Fibroblast of skin of left biceps (primary cell): ENCODE data around the gene GLYATL1B.
"Not testable (repeated sequence)": the region's sequence is repeated elsewhere in the genome, so short reads cannot be mapped to it uniquely, and the experiment has no call there.

Source experiments
- DNase-seq, 2 experiments: peaks; one replicate each; pipeline ENCODE4 v3.0.0-alpha.2; 2013; ENCODE audit warnings: low read depth in 2 of 2

Gene GLYATL1B

GRCh38 chr11:59095972-59096575 is 10.0 kb downstream of the GLYATL1B start:
- not testable (repeated sequence) for DNase-seq

DNA sequence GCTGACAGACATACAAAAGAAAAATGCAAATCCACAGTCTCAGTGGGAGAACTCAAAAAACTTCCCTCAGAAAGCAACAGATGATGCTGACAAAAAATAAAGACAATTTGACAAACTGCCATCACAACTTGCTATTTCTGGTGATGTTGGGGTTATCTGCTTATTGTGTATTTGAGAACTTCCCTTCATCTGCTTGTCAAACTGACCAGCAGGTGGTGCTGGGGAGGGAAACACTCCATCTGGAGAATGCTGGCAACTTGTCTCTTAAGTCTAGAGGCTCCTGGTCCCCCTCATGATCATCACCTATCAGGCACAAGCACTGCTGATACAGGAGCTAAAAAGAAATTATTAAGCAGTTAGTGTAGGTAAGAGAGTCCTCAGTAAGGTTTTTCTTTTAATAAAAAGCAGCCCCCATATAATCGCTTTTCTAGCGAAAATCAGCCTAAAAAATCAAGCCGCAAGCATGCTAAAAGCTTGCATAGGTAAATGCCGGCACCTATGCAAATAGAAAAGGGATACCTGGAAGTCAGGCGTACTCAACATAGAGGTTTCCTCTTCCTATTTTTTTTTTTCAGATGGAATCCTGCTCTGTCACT is 11.1 kb downstream of the GLYATL1B start:
- DNase-seq: peak in 1 of 2 experiments; percentile 13

- not testable (repeated sequence) for DNase-seq
These were observed 11.8 kb downstream of the GLYATL1B start for GRCh38 chr11:59097938-59098337.

GRCh38 chr11:59102259-59102765 is 16.2 kb downstream of the GLYATL1B start:
- no peak for DNase-seq

- DNase-seq: peak; percentile 80 to 86
These were observed 20.5 kb downstream of the GLYATL1B start, which contains the start of gene FAM111B for GRCh38 chr11:59106363-59107336. Gene FAM111B, plus strand, starts transcription at chr11:59107237. Its CDS starts 2,389 bp downstream, at chr11:59109626.

DNA sequence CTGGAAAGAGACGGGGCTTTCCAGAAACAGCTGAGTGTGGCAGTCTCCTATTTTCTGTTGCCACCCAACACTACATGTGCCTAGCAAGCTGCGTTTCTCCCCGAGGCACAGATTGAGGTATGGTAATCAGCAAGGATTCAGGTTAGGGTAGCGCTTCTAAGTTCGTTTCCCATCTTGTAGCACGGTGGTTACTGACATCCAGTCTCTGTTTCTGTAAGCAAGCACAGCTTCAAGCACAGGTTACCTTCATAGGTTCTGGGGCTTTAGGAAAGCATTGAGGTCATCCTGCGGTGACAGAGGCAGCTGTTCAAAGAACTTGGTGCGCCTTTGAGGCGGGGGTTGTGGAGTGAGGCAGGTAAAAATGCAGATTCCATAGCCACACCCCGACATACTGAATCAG is 21.6 kb downstream of the GLYATL1B start:
- DNase-seq: not testable (repeated sequence)

DNA sequence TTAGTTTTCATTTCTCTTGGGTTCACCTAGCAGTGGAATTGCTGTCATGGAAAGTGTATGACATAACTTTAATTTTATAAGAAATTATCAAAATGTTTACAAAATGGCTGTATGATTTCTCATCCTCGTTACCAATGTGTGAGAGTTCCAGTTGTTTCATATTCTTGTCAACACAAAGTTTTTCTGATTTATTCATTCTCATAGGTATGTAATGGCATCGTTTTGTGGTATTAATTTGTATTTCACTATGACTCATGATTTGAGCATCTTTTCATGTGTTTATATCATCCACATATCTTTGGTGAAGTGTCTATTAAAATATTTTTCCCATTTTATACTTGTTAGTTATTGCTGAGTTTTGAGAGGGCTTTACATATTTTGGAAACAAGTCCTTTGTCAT is 26.4 kb downstream of the GLYATL1B start:
- DNase-seq: no peak

DNA sequence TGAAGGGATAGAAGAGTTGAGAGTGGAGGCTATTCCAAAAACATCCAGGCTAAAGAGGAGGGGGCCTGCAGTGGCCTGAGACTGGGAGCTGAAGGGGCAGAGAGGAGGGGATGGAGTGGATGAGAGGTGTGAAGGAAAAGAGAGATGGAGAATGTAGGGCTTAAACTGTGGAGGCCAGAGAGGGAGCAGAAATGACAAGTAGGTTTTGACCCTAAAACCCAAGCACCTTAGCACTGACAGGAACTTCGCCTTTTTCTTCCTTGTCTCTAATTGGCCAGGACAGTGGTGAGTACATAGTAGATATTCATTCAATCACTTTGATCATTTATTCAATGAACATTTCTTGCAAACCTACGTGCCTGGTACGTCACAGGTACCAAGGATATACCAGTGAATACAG is 28.2 kb downstream of the GLYATL1B start:
- no peak for DNase-seq

DNA sequence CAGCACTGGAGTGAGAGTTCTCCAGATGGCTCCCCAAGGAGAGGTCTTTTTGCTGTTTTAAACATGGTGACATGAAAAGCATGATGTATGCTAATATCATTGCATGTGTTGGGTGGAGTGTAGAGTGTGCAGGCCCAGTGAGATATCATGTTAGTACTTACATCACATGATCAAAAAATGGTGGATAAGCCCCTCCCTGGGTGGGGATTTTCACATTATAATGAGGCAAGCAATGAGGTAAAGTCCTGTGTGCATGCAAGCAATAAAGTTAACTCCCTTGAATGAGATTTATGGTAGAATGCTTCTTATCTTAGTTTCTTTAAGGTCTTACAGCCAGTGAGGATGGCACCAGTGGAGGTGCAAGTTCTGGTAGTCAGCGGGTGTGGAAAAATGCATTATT is 29.4 kb downstream of the GLYATL1B start:
- no peak for DNase-seq

DNA sequence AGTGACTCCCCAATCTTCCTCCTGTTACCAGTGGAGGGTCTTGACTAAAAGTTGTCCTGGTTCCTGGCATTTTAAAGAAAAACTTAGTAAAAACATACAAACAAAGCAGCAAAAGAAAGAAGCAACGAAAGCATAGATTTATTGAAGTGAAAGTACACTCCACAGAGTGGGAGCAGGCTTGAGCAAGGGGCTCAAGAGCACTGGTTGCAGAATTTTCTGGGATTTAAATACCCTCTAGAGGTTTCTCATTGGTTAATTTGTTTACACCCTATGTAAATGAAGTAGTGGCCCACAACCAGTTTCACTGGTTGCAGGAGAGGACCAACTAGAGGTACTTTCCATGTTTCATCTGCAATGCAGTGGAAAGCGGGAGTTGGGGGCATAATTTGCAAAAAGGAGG is 31.7 kb downstream of the GLYATL1B start:
- DNase-seq: no peak

GRCh38 chr11:59119826-59120225 is 33.7 kb downstream of the GLYATL1B start:
- no peak for DNase-seq

DNA sequence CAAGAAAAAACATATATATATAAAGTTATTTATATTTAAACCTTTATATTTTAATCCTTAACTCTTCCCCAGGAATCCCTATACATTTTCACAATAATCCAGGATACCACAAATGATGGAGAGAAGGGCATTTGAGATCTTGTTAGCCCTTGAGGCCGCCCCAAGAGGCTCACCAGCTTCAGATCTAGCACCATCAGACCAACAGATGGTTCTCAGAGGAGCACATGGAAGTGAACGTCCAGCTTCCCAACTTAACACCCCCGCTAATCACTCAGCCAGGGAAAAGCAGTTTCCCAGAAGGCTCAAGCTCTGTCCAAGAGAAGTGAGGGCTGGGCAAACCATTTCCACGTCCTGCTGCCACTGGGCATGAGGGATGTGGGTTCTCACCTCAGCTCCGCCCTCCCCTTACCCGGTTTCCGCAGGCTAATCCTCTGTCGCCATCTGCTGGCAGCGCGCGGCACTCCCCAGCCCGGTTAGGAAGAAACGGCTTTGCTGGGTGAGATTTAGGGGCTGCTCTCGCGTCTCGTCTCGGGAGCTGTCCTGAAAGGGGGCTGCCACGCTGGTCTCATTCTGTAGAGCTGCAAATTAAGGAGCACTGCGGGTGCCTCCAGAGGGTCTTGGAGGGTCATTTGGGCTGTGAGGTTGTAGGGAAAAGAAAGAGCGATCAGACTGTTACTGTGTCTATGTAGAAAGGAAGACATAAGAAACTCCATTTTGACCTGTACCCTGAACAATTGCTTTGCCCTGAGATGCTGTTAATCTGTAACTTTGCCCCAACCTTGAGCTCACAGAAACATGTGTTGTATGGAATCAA is 49.7 kb downstream of the GLYATL1B start:
- no peak for DNase-seq

DNA sequence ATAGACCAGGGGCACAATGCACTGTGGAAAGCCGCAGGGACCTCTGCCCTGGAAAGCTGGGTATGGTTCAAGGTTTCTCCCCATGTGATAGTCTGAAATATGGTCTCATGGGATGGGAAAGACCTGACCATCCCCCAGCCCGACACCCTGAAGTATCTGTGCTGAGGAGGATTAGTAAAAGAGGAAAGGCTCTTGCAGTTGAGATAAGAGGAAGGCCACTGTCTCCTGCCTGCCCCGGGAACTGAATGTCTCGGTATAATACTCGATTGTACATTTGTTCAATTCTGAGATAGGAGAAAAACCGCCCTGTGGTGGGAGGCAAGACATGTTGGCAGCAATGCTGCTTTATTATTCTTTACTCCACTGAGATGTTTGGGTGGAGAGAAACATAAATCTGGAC is 50.4 kb downstream of the GLYATL1B start:
- DNase-seq: not testable (repeated sequence)

GRCh38 chr11:59137190-59137589 is 51.1 kb downstream of the GLYATL1B start:
- DNase-seq: no peak

- DNase-seq: no peak
These were observed 52.5 kb downstream of the GLYATL1B start for GRCh38 chr11:59138643-59139042.

DNA sequence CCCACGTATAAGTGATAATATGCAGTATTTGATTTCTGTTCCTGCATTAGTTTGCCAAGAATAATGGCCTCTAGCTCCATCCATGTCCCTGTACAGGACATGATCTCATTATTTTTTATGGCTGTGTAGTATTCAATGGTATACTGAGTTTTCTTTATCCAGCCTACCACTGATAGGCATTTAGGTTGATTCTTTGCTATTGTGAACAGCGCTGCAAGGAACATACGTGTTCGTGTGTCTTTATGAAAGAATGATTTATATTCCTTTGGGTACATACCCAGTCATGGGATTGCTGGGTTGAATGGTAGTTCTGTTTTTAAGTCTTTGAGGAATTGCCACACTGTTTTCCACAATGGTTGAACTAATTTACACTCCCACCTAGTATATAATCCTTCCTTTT is 55.1 kb downstream of the GLYATL1B start:
- no peak for DNase-seq

DNA sequence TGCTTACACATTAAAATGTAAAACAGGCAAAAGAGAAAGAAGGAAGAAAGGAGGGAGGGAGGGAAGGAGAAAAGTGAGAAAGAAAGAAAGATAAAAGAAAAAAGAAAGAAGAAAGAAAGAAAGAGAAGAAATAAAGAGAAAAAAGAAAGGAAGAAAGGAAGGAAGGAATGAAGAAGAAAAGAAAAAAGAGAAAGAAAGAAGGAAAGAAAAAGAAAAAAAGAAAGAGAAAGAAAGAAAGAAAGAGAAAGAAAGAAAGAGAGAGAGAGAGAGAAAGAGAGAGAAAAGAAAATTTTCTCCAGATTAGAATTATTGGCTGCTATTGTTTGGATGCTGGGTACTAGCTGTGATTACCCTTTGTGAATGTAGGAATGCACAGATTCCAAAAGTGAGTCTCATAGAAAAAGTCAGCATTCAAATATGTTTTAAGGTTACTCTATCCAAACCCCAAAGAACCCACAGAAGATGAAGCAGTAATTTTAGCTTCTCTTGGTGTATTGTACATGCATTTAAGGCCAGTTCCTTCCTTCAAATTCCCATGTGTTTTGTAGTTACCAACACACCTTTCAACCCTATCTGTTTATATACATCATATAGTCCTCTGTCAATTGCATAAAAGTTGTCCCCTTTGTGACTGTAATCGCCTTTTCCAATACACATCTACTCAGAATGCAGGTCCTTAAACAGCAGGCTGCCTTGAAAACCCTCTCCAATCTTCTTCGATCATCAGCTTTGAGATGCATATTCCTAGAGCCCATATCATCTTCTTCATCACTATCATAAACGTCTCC is 55.8 kb downstream of the GLYATL1B start:
- DNase-seq: no peak

GRCh38 chr11:59142530-59143507 is 56.7 kb downstream of the GLYATL1B start, which contains the start of gene FAM111A:
Gene FAM111A, plus strand, starts transcription at chr11:59142856. Its CDS starts 6,017 bp downstream, at chr11:59148873.
- peak; percentile 47 to 53 for DNase-seq

GRCh38 chr11:59144096-59144495 is 58.0 kb downstream of the GLYATL1B start:
- DNase-seq: no peak
